Mucosa of descending colon (tissue), 3 donors: Measurements from ENCODE around the gene GTF2F2. TPM values are rescaled to one million over a fixed set of nuclear protein-coding genes. Genes with fewer than 3 reads are reported as not detected.

ENCODE experiments used
- ATAC-seq: fragments of 200-7000 bp; cut with Tn5 transposase; one replicate; pipeline ENCODE4 v1.9.1; 2020; ENCODE audit warnings: mild to moderate bottlenecking, moderate library complexity
- DNase-seq, 3 donors: peaks; one replicate each; pipeline ENCODE4 v3.0.0-alpha.2; 2020
- H3K36me3 ChIP-seq: fragments of 200-600 bp; one replicate; pipeline ENCODE4 v1.8.0; 2021; ENCODE audit warnings: low read depth, mild to moderate bottlenecking
- H3K4me1 ChIP-seq: fragments of 200-600 bp; one replicate; pipeline ENCODE4 v1.8.0; 2021; ENCODE audit warnings: low read depth, mild to moderate bottlenecking
- H3K4me3 ChIP-seq: fragments of 200-600 bp; one replicate; pipeline ENCODE4 v1.8.0; 2021; ENCODE audit warnings: mild to moderate bottlenecking
- H3K9me3 ChIP-seq: fragments of 200-600 bp; one replicate; pipeline ENCODE4 v1.8.0; 2021; ENCODE audit warnings: mild to moderate bottlenecking
- intact Hi-C, 2 donors: fragments of 100-400 bp; cut with DNase I in 1 of 2; cut with micrococcal nuclease in 1 of 2; formaldehyde crosslinking; loops; one replicate each; pipeline versions ENCODE4 v1.11.0 to v1.11.1; 2022; cut with DNase I, micrococcal nuclease
- total RNA-seq, 3 donors: library from RNA; stranded (reverse); fragmentation: NEBNext Ultra II Directional in 2 of 3; extraction: Animal tissue kit (Norgen Biotek cat#: 25700) in 2 of 3; gene quantifications; one replicate each; pipeline versions ENCODE4 v1.2.1 to v1.2.4, GENCODE V29; 2021 to 2023
- TF ChIP-seq, protein P1 (sequence below): fragments of 200-600 bp; IDR thresholded peaks from one replicate; pipeline ENCODE4 v1.8.0; 2022; ENCODE audit warnings: antibody characterized with exemption, mild to moderate bottlenecking
- donor health status: DM: no; HTN: no; CAD: no; lungs with moderate emphysema.
- donor health status: DM: no; HTN: no; CAD: no.
- donor health status: DM: no; HTN: yes; CAD: no.

Gene GTF2F2
- total RNA-seq, 3 donors from 2014 or later = 15.4 to 22.0 (median 15.9) TPM

DNA sequence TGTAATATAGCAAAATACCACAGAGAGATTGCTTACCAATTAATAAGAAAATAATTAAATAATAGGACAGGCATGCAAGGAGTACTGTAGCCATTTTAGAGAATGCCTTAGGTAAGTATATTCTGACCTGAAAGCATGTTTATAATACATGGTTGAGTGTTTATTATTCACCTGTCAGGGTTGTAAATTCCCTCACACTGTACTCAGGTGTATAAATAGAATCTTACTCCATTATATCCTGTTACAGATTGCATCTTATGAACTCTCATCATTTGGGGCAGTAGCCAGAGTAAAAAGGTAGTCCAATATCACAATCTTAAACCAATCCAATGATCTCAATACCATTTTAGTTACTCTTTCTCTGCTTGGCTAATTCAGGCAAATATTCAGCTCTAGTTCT is 35.8 kb upstream of the GTF2F2 start:
- H3K9me3 ChIP-seq = no peaks in the 10 kb centered on the region
- H3K4me1 ChIP-seq = no peaks in the 10 kb centered on the region
- intact Hi-C loops = no loop called here
- DNase-seq (no peak), ATAC-seq (no peak)
- TF ChIP-seq, protein P1, sequence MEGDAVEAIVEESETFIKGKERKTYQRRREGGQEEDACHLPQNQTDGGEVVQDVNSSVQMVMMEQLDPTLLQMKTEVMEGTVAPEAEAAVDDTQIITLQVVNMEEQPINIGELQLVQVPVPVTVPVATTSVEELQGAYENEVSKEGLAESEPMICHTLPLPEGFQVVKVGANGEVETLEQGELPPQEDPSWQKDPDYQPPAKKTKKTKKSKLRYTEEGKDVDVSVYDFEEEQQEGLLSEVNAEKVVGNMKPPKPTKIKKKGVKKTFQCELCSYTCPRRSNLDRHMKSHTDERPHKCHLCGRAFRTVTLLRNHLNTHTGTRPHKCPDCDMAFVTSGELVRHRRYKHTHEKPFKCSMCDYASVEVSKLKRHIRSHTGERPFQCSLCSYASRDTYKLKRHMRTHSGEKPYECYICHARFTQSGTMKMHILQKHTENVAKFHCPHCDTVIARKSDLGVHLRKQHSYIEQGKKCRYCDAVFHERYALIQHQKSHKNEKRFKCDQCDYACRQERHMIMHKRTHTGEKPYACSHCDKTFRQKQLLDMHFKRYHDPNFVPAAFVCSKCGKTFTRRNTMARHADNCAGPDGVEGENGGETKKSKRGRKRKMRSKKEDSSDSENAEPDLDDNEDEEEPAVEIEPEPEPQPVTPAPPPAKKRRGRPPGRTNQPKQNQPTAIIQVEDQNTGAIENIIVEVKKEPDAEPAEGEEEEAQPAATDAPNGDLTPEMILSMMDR = no peak
- no peaks in the 10 kb centered on the region for H3K36me3 ChIP-seq
- H3K4me3 ChIP-seq = no peak overlapping the region

DNA sequence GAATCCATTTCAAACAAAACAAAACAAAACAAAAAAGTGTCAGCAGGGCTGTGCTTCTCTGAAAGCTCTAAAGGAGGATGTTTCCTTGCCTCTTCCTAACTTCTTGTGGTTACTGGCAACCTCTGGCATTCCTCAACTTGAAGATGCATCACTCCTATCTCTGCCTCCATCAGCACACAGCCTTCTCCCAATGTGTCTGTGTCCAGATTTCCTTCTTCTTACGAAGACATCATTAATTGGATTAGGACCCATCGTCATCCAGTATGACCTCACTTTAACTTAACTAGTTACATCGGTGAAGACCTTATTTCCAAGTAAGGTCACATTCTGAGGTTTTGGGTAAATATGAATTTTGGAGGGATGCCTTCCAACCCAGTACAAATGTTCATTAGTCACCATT is 33.8 kb upstream of the GTF2F2 start:
- intact Hi-C loops = no loop called here
- Histone ChIP-seq H3K4me3 (no peak overlapping the region), H3K9me3 (no peaks in the 10 kb centered on the region), H3K36me3 (no peaks in the 10 kb centered on the region), H3K4me1 (no peaks in the 10 kb centered on the region)
- ATAC-seq = no peak
- TF ChIP-seq, protein P1 = no peak
- no peak for DNase-seq

DNA sequence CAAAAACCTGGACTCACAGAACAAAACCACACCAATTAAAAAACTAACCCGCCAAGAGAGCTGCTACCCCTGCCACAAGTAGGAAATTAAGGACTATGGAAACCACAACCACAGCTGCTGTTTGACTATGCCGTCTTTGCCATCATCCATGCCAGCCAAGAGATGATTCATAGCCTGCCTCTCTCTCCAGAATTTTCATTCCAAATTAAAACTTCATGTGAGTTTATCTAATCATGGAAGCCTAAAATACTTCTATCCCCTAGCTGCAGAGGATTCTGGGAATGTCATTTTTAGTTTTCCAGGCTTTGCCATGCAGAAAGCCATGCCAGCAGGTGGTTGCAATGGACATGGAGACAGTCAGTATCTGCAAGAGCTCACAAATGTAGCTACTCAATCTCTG is 27.6 kb upstream of the GTF2F2 start:
- TF ChIP-seq, protein P1 = no peak
- ATAC-seq (no peak), DNase-seq (no peak)
- intact Hi-C loops = no loop called here
- Histone ChIP-seq H3K4me3 (no peak overlapping the region), H3K4me1 (no peaks in the 10 kb centered on the region), H3K9me3 (no peaks in the 10 kb centered on the region), H3K36me3 (no peaks in the 10 kb centered on the region)

DNA sequence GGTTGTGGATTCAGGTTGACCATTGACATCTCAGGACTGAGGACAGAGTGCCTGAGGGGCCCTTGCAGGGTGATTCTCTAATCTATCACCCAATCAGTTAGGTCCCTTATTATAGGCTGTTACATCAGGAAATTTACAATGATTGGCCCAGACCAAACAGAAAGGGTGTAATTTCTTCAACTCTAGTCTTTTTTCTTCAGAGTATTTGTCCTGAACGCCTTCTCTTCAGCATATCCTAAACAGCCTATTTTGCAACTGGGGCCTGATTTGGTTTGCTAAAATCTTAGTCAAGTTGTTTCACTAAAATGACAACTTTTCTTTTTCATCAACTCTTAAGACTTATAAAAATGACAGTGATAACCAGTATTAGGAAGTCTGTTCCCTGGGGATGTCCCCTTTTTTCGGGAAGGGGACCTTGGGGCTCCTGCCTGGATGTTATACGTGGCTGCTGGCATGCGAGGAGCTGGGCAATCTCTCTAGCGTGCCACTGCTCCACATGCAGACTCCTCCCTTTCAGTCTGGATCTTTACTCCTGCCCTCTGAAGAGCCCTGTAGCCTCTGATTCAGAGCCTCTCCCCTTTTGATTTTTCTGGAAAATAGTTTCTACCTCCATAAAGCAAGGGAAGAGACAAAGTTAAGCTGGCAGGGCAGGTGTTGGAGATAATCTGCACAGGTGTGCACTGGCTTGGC is 19.6 kb upstream of the GTF2F2 start:
- Histone ChIP-seq H3K4me1 (no peaks in the 10 kb centered on the region), H3K36me3 (no peaks in the 10 kb centered on the region), H3K4me3 (no peak overlapping the region), H3K9me3 (no peaks in the 10 kb centered on the region)
- DNase-seq = no peak
- no peak for ATAC-seq
- TF ChIP-seq, protein P1 = no peak
- intact Hi-C loops = no loop called here

DNA sequence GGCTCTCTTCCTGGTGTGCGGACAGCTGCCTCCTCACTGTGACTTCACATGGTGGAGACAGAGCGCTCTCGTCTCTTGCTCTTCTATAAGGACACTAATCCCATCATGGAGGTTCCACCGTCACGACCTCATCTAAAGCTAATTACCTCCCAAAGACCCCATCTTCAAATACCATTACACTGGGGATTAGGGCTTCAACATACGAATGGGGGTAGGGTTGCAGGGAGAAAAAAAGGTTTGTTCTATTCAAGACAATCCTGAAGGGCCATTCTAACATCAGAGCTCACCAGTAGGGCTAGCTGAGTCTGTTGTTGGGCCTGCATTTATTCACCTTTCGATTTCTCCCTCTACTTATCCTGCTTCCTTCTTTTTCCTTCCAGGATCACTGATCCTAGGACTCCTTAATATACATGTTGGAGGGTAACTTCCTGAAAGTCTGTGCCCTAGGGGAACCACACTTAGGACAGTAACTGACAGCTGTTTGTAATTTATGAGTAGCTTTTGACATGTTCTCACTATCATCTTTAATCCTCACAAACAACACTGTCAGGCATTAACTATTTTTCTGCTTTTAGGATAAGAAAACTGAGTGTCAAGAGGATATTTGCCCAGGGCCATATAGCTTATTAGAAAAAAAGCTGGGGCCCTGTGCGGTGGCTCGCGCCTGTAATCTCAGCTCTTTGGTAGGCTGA is 18.8 kb upstream of the GTF2F2 start:
- DNase-seq (no peak), ATAC-seq (no peak)
- TF ChIP-seq, protein P1 = no peak
- H3K4me1 ChIP-seq = no peaks in the 10 kb centered on the region
- H3K4me3 ChIP-seq = no peak overlapping the region
- H3K36me3 ChIP-seq = no peaks in the 10 kb centered on the region
- intact Hi-C loops = no loop called here
- H3K9me3 ChIP-seq = no peaks in the 10 kb centered on the region
